ENCODE data around the gene IL2.

IL2 gene

DNA sequence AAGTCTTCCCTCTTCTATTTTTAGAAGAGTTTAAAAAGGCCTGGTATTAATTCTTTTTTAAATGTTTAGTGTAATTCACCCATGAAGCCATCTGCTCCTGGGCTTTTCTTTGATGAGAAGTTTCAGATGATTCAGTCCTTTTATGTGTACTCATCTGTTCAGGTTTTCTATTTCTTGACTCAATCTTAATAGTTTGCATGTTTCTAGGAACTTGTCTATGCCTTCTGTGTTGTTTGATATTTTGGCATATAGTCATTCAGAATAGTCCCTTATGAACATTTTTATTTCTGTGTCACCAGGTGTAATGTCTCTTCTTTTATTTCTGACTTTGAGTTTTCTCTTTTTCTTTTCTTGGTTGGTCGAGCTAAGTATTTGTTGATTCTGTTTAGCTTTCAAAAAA is 20.2 kb upstream of the IL2 start:
- no peak overlapping the region for H2BK5ac ChIP-seq (ENCODE audit: low read length)
- H3K18ac ChIP-seq (ENCODE audit: low read length) = no peak overlapping the region
- no peak overlapping the region for H3K14ac ChIP-seq (ENCODE audit: low read length)
- no peak overlapping the region for H3K23ac ChIP-seq (ENCODE audit: low read depth, low read length, poor library complexity)
- no peak overlapping the region for H3K27ac ChIP-seq (replicated peaks; ENCODE audit: low read length)
- no peak for DNase-seq (ENCODE audit: low spot score)
- no peak overlapping the region for H2BK12ac ChIP-seq (ENCODE audit: low read length)
- no peak overlapping the region for H3K4me2 ChIP-seq (ENCODE audit: insufficient read depth, low read length, poor library complexity, severe bottlenecking)
- no peaks in the 10 kb centered on the region for H3K4me1 ChIP-seq (ENCODE audit: control insufficient read depth in 2 of 2, insufficient read depth in 1 of 2, low read depth in 1 of 2, low read length in 2 of 2)
- H2AK5ac ChIP-seq (ENCODE audit: low read depth, low read length) = no peak overlapping the region
- WGBS, 2 donors (ENCODE audit: extremely low coverage in 2 of 2, insufficient read length in 2 of 2, insufficient replicate concordance in 1 of 2) = no CpG with 5 or more reads among the region's 1 CpG
- no peaks in the 10 kb centered on the region for H3K27me3 ChIP-seq (ENCODE audit: control insufficient read depth in 3 of 3, insufficient read depth in 3 of 3, low read depth in 1 of 3, low read length in 3 of 3)
- no peak overlapping the region for H2BK15ac ChIP-seq (ENCODE audit: low read length)
- H2AFZ ChIP-seq (ENCODE audit: low read length) = no peak overlapping the region
- H4K8ac ChIP-seq (ENCODE audit: low read depth, low read length) = no peak overlapping the region
- H3K79me1 ChIP-seq (ENCODE audit: low read depth, low read length) = no peaks in the 10 kb centered on the region
- H4K91ac ChIP-seq (ENCODE audit: low read depth, low read length, poor library complexity) = no peak overlapping the region
- no peak overlapping the region for H3K4ac ChIP-seq (ENCODE audit: low read length)
- H3K4me3 ChIP-seq (ENCODE audit: low read length in 2 of 2) = no peak overlapping the region
- H3K9me3 ChIP-seq (replicated peaks in 1 of 2; ENCODE audit: control insufficient read depth in 2 of 2, insufficient read depth in 1 of 2, low read depth in 1 of 2, low read length in 2 of 2) = no peaks in the 10 kb centered on the region
- H3K36me3 ChIP-seq (replicated peaks in 1 of 2; ENCODE audit: control insufficient read depth in 2 of 2, insufficient read depth in 2 of 2, low read length in 2 of 2) = no peaks in the 10 kb centered on the region
- H2BK120ac ChIP-seq (ENCODE audit: low read depth, low read length) = no peak overlapping the region
- no peak overlapping the region for H3K9ac ChIP-seq (ENCODE audit: low read depth, low read length, poor library complexity)

DNA sequence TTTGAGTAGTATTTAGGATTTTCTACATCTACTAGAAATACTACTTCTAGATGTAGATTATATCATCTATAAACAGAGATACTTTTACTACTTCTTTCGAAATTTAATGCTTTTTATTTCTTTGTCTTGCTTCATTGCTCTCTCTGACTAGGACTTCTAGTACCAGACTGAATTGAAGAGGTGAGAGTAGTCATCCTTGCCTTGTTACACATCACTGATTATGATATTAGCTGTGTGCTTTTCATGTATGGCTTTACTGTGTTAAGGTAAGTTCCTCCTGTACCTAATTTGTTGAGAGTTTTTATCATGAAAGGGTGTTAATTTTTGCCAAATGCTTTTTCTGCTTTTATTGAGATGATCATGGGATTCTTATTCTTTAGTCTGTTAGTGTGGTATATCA is 19.6 kb upstream of the IL2 start:
- Histone ChIP-seq H3K9me3 (replicated peaks in 1 of 2; ENCODE audit: control insufficient read depth in 2 of 2, insufficient read depth in 1 of 2, low read depth in 1 of 2, low read length in 2 of 2) (no peaks in the 10 kb centered on the region), H3K23ac (ENCODE audit: low read depth, low read length, poor library complexity) (no peak overlapping the region), H3K9ac (ENCODE audit: low read depth, low read length, poor library complexity) (no peak overlapping the region), H3K27me3 (ENCODE audit: control insufficient read depth in 3 of 3, insufficient read depth in 3 of 3, low read depth in 1 of 3, low read length in 3 of 3) (no peaks in the 10 kb centered on the region), H3K4ac (ENCODE audit: low read length) (no peak overlapping the region), H3K14ac (ENCODE audit: low read length) (no peak overlapping the region), H3K18ac (ENCODE audit: low read length) (no peak overlapping the region), H4K8ac (ENCODE audit: low read depth, low read length) (no peak overlapping the region), H2AFZ (ENCODE audit: low read length) (no peak overlapping the region), H2AK5ac (ENCODE audit: low read depth, low read length) (no peak overlapping the region), H4K91ac (ENCODE audit: low read depth, low read length, poor library complexity) (no peak overlapping the region), H2BK12ac (ENCODE audit: low read length) (no peak overlapping the region), H3K36me3 (replicated peaks in 1 of 2; ENCODE audit: control insufficient read depth in 2 of 2, insufficient read depth in 2 of 2, low read length in 2 of 2) (no peaks in the 10 kb centered on the region), H3K4me2 (ENCODE audit: insufficient read depth, low read length, poor library complexity, severe bottlenecking) (no peak overlapping the region), H2BK15ac (ENCODE audit: low read length) (no peak overlapping the region), H3K79me1 (ENCODE audit: low read depth, low read length) (no peaks in the 10 kb centered on the region), H2BK5ac (ENCODE audit: low read length) (no peak overlapping the region), H3K4me1 (ENCODE audit: control insufficient read depth in 2 of 2, insufficient read depth in 1 of 2, low read depth in 1 of 2, low read length in 2 of 2) (no peaks in the 10 kb centered on the region), H2BK120ac (ENCODE audit: low read depth, low read length) (no peak overlapping the region), H3K27ac (replicated peaks; ENCODE audit: low read length) (no peak overlapping the region), H3K4me3 (ENCODE audit: low read length in 2 of 2) (no peak overlapping the region)
- no CpG with 5 or more reads among the region's 1 CpG for WGBS, 2 donors (ENCODE audit: extremely low coverage in 2 of 2, insufficient read length in 2 of 2, insufficient replicate concordance in 1 of 2)
- DNase-seq (ENCODE audit: low spot score) = no peak

DNA sequence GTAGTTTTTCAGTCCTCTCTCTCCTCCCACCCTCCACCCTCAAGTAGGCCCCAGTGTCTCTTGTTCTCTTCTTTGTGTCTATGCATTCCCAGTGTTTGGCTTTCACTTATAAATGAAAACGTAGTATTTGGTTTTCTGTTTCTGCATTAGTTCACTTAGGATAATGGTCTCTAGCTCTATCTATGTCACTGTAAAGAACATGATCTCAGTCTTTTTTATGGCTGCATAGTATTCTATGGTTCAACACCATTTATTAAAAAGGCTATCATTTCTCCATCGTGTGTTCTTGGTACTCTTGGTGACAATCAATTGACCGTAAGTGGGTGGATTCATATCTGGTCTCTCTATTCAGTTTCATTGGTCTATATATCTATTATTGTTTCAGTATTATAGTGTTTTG is 18.7 kb upstream of the IL2 start:
- no peaks in the 10 kb centered on the region for H3K27me3 ChIP-seq (ENCODE audit: control insufficient read depth in 3 of 3, insufficient read depth in 3 of 3, low read depth in 1 of 3, low read length in 3 of 3)
- H2AFZ ChIP-seq (ENCODE audit: low read length) = no peak overlapping the region
- H3K27ac ChIP-seq (replicated peaks; ENCODE audit: low read length) = no peak overlapping the region
- no peaks in the 10 kb centered on the region for H3K79me1 ChIP-seq (ENCODE audit: low read depth, low read length)
- H4K8ac ChIP-seq (ENCODE audit: low read depth, low read length) = no peak overlapping the region
- H2BK120ac ChIP-seq (ENCODE audit: low read depth, low read length) = no peak overlapping the region
- no peak overlapping the region for H4K91ac ChIP-seq (ENCODE audit: low read depth, low read length, poor library complexity)
- no peaks in the 10 kb centered on the region for H3K36me3 ChIP-seq (replicated peaks in 1 of 2; ENCODE audit: control insufficient read depth in 2 of 2, insufficient read depth in 2 of 2, low read length in 2 of 2)
- H2AK5ac ChIP-seq (ENCODE audit: low read depth, low read length) = no peak overlapping the region
- no peak overlapping the region for H2BK5ac ChIP-seq (ENCODE audit: low read length)
- DNase-seq (ENCODE audit: low spot score) = no peak
- H3K4me1 ChIP-seq (ENCODE audit: control insufficient read depth in 2 of 2, insufficient read depth in 1 of 2, low read depth in 1 of 2, low read length in 2 of 2) = no peaks in the 10 kb centered on the region
- H3K23ac ChIP-seq (ENCODE audit: low read depth, low read length, poor library complexity) = no peak overlapping the region
- no peak overlapping the region for H3K4me2 ChIP-seq (ENCODE audit: insufficient read depth, low read length, poor library complexity, severe bottlenecking)
- no peak overlapping the region for H2BK15ac ChIP-seq (ENCODE audit: low read length)
- no peak overlapping the region for H3K18ac ChIP-seq (ENCODE audit: low read length)
- no peak overlapping the region for H3K14ac ChIP-seq (ENCODE audit: low read length)
- WGBS, 2 donors (ENCODE audit: extremely low coverage in 2 of 2, insufficient read length in 2 of 2, insufficient replicate concordance in 1 of 2) = no CpG with 5 or more reads among the region's 3 CpGs
- no peaks in the 10 kb centered on the region for H3K9me3 ChIP-seq (replicated peaks in 1 of 2; ENCODE audit: control insufficient read depth in 2 of 2, insufficient read depth in 1 of 2, low read depth in 1 of 2, low read length in 2 of 2)
- H2BK12ac ChIP-seq (ENCODE audit: low read length) = no peak overlapping the region
- no peak overlapping the region for H3K4me3 ChIP-seq (ENCODE audit: low read length in 2 of 2)
- no peak overlapping the region for H3K4ac ChIP-seq (ENCODE audit: low read length)
- no peak overlapping the region for H3K9ac ChIP-seq (ENCODE audit: low read depth, low read length, poor library complexity)

DNA sequence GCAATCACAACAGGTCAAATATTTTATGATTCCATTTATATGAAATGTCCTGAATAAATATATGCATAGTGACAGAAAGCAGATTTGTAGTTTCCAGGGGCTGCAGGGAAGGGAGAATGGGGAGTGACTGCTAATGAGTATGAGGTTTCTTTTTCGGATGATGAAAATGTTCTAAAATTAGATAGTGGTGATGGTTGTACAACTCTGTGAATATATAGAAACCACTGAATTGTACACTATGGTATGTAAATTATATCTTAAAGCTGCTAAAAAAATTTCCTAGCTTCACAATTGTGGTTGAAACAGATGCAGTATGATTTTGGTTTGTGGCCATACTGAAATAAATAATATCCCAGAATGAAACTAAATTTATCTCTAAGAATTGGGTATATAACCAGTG is 12.9 kb upstream of the IL2 start:
- Histone ChIP-seq H4K91ac (ENCODE audit: low read depth, low read length, poor library complexity) (no peak overlapping the region), H3K9ac (ENCODE audit: low read depth, low read length, poor library complexity) (no peak overlapping the region), H2BK120ac (ENCODE audit: low read depth, low read length) (no peak overlapping the region), H2BK12ac (ENCODE audit: low read length) (no peak overlapping the region), H3K36me3 (replicated peaks in 1 of 2; ENCODE audit: control insufficient read depth in 2 of 2, insufficient read depth in 2 of 2, low read length in 2 of 2) (no peaks in the 10 kb centered on the region), H2BK15ac (ENCODE audit: low read length) (no peak overlapping the region), H3K79me1 (ENCODE audit: low read depth, low read length) (no peaks in the 10 kb centered on the region), H3K14ac (ENCODE audit: low read length) (no peak overlapping the region), H3K4ac (ENCODE audit: low read length) (no peak overlapping the region), H3K18ac (ENCODE audit: low read length) (no peak overlapping the region), H3K9me3 (replicated peaks in 1 of 2; ENCODE audit: control insufficient read depth in 2 of 2, insufficient read depth in 1 of 2, low read depth in 1 of 2, low read length in 2 of 2) (peaks cover 0 to 2% of the 10 kb centered on the region in 2 donors), H2AK5ac (ENCODE audit: low read depth, low read length) (no peak overlapping the region), H3K4me1 (ENCODE audit: control insufficient read depth in 2 of 2, insufficient read depth in 1 of 2, low read depth in 1 of 2, low read length in 2 of 2) (no peaks in the 10 kb centered on the region), H3K27ac (replicated peaks; ENCODE audit: low read length) (no peak overlapping the region), H2BK5ac (ENCODE audit: low read length) (no peak overlapping the region), H3K27me3 (ENCODE audit: control insufficient read depth in 3 of 3, insufficient read depth in 3 of 3, low read depth in 1 of 3, low read length in 3 of 3) (no peaks in the 10 kb centered on the region), H2AFZ (ENCODE audit: low read length) (no peak overlapping the region), H4K8ac (ENCODE audit: low read depth, low read length) (no peak overlapping the region), H3K4me2 (ENCODE audit: insufficient read depth, low read length, poor library complexity, severe bottlenecking) (no peak overlapping the region), H3K23ac (ENCODE audit: low read depth, low read length, poor library complexity) (no peak overlapping the region), H3K4me3 (ENCODE audit: low read length in 2 of 2) (no peak overlapping the region)
- WGBS, 2 donors (ENCODE audit: extremely low coverage in 2 of 2, insufficient read length in 2 of 2, insufficient replicate concordance in 1 of 2) = no CpG with 5 or more reads among the region's 1 CpG
- DNase-seq (ENCODE audit: low spot score) = no peak
